HG03139 (cell line): ENCODE results near the gene COL15A1.

Source experiments
- ATAC-seq: cut with Tn5 transposase; IDR thresholded peaks from one replicate; pipeline ENCODE4 v1.9.1; 2021; ENCODE audit not compliant: unreplicated experiment

COL15A1 gene

GRCh38 chr9:98944057-98944733, 488 bp downstream of the COL15A1 start:
- ATAC-seq = no peak

DNA sequence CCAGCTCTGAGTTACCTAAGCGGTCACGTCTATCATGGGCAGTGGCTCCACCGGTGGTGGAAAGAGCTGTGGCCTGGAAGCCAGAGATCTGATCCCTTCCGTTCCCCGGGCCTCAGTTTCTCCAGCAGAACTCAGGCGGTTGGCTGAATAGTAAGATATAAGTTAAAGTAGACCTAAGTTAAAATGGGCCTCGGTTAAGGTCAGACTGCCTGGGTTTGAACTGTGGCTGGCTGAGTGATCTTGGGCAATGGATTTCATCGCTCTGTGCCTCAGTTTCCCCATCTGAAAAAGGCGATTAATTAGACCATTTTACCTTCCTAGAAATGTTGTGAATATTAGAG, 997 bp downstream of the COL15A1 start:
- ATAC-seq = no peak

- ATAC-seq = no peak
Observed at GRCh38 chr9:98949565-98949964, 5.9 kb downstream of the COL15A1 start.

DNA sequence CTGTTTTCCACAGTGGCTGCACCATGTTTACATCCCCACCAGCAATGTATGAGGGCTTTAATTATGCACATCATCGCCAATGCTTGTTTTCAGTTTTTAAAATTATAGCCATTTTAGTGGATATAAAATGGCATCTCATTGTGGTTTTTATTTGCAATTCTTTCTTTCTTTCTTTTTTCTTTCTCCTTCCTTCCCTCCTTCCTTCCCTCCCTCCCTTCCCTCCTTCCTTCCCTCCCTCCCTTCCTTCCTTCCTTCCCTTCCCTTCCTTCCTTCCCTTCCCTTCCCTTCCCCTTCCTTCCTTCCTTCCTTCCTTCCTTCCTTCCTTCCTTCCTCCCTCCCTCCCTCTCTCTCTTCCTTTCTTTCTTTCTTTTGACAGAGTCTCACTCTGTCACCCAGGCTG, 6.6 kb downstream of the COL15A1 start:
- no peak for ATAC-seq

- no peak for ATAC-seq
Observed at GRCh38 chr9:98951967-98952366, 8.3 kb downstream of the COL15A1 start.

GRCh38 chr9:98953581-98954243, 10.0 kb downstream of the COL15A1 start:
- ATAC-seq = no peak

DNA sequence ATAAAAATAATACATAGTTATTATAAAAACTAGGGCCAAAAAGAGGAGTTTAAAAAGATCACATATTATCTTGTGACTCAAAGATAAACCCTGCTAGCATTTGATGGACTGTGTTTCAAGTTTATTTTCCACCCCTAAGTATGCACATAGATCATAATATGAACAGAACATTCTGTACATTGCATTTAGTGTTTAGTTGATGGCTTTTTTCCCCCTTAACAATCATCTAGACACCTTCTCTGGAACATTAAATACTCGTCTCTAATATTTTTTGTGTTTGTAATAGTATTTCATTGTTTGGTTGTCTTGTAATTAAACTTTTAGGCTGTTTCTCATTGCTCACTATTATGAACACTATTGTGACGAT, 10.5 kb downstream of the COL15A1 start:
- no peak for ATAC-seq

- ATAC-seq = no peak
Observed at GRCh38 chr9:98955259-98955658, 11.6 kb downstream of the COL15A1 start.

DNA sequence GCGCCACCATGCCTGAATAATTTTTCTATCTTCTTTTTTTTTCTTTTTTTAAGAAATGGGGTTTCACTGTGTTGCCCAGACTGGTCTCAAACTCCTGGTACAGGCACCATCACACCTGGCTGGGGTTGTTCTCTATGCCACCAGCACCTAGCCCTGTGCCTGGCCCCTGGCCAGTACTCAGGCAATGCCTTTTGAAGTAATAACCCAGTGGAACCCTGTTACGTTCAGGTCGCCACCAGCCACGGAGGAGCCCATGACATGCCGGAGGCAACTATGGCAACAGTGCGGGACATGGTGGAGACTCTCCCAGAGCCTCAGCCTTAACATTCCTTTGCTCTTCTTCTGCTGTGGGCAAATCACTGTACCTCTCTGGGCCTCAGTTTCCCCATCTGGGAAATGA, 14.1 kb downstream of the COL15A1 start:
- no peak for ATAC-seq

- ATAC-seq = no peak
Observed at GRCh38 chr9:98958271-98958984, 14.7 kb downstream of the COL15A1 start.

- ATAC-seq = no peak
Observed at GRCh38 chr9:98960409-98960808, 16.7 kb downstream of the COL15A1 start.

GRCh38 chr9:98961513-98962180, 17.9 kb downstream of the COL15A1 start:
- ATAC-seq = no peak

GRCh38 chr9:98962181-98962560, 18.5 kb downstream of the COL15A1 start:
- ATAC-seq = no peak

GRCh38 chr9:98962861-98963260, 19.2 kb downstream of the COL15A1 start:
- ATAC-seq = no peak

DNA sequence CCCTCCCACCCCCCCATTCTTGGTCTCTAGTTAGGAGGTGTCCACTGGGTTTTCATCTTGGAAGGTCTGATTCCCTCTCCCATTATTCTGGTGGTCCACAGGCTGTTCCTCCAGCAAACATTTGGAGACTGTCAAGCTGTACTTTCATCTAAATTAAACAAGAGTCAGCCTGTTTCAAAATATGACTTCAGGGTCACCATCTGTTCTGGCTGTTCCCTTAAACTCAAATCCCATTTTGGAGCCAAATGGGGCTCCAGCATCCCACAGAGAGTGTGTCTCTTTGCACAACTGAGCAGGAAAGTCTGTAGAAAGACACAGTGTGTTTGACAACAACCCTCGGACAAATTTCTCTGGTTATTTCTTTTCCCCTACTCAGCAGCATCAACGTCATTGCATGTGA, 20.5 kb downstream of the COL15A1 start:
- no peak for ATAC-seq

DNA sequence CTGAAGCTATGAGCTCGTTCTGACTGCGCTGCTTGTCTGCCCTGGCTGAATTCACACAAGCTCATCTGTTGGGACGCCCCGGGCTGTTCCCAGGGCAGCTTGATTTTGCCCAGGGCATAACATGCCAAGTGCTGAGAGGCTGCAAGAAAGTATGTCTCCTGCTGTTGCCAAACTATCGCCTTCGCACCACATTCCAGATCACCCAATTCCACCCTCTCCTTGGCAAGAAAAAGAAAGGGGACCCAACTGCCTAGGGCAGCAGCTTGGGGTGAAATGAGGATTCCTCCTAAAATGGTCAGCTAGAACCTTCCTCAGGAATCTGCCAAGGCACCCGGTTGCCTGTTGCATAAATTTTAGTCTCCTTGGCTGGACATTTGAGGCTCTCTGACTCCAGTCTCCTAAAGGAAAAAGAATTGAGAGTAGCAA, 21.2 kb downstream of the COL15A1 start:
- ATAC-seq = no peak

GRCh38 chr9:98966676-98967075, 23.0 kb downstream of the COL15A1 start:
- no peak for ATAC-seq

GRCh38 chr9:98967257-98967656, 23.6 kb downstream of the COL15A1 start:
- no peak for ATAC-seq

DNA sequence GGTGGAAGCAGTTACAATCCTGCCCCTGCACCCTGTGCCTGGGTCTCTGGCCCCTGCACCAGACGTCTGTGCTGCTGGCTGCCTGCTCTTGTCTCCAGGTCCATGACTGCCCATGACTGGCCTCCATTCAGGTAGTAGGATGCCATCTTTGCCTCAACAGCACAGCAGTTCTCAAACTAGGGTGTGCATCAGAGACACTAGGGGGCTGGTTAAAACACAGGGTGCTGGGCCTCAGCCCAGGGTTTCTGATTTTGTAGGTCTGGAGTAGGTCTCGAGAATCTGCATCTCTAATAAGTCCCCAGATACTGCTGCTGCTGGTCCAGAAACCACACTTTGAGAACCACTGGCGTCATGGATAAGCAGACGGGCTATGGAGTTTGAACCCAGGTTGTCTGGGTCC, 24.0 kb downstream of the COL15A1 start:
- ATAC-seq = no peak

DNA sequence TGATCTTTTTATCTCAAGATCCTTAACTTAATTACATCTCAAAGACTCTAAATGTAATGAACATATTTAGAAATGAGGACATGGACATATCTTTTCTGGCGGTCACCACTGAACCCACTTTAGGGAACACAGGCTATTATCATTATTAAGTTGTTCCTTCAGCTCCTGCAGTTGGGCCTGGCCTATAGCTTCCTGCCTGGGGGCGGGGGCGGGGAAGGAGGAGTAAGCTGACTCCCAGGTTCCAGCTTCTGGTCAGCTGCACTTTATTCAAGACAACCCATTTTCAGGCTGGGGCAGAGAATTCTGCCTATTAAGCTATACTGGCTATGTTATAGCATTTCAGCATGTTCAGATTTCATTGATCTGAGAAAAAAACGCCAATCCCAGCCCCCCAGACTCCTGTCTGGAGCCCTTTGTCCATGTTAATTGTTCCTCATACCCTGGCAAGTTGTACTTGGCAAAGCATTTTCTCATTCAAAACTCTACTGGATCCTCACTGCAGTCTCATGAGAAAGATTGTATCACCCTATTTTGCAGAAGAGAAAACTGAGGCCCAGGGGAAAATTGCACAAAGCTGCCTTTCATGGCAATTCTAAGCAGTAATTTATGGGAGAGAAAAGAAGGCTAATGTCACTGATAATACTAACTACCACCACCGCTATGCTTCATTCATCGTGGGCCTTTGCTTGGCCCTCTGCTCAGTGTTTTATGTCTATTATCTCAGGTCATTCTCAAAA, 25.1 kb downstream of the COL15A1 start:
- no peak for ATAC-seq

GRCh38 chr9:98970532-98971041, 26.9 kb downstream of the COL15A1 start:
- ATAC-seq = no peak
